SJSA1 (cell line): ENCODE results near the gene SPARCL1. TPM values are rescaled to one million over a fixed set of nuclear protein-coding genes. Genes with fewer than 3 reads are reported as not detected.
"Not testable (repeated sequence)": the region's sequence is repeated elsewhere in the genome, so short reads cannot be mapped to it uniquely, and the experiment has no call there.

ENCODE experiments used
- DNase-seq, 2 experiments: peaks; one replicate each; pipeline ENCODE4 v3.0.0-alpha.2; 2015 to 2020; ENCODE audit warnings: low spot score in 2 of 2, low read depth in 1 of 2
- H3K27ac ChIP-seq: fragments of 250-450 bp; sonication (Bioruptor Pico); 2 replicates; pipeline ENCODE4 v1.5.1; 2020; ENCODE audit warnings: mild to moderate bottlenecking, moderate library complexity
- H3K27me3 ChIP-seq: fragments of 250-450 bp; sonication (Bioruptor Pico); replicated peaks from 2 replicates; pipeline ENCODE4 v1.5.1; 2020; ENCODE audit warnings: mild to moderate bottlenecking, moderate library complexity
- H3K36me3 ChIP-seq: fragments of 250-450 bp; sonication (Bioruptor Pico); 2 replicates; pipeline ENCODE4 v1.5.1; 2020; ENCODE audit warnings: mild to moderate bottlenecking
- H3K4me1 ChIP-seq: fragments of 250-450 bp; sonication (Bioruptor Pico); replicated peaks from 2 replicates; pipeline ENCODE4 v1.6.1; 2021; ENCODE audit warnings: mild to moderate bottlenecking
- H3K4me3 ChIP-seq: fragments of 250-450 bp; sonication (Bioruptor Pico); 2 replicates; pipeline ENCODE4 v1.5.1; 2020; ENCODE audit warnings: mild to moderate bottlenecking
- H3K9me3 ChIP-seq: fragments of 250-450 bp; sonication (Bioruptor Pico); replicated peaks from 2 replicates; pipeline ENCODE4 v1.5.1; 2020; ENCODE audit warnings: mild to moderate bottlenecking
- total RNA-seq: library from RNA; depleted of rRNA; stranded (reverse); fragments of >200 nt; shearing (Covaris generic); gene quantifications from 2 replicates; pipeline ENCODE4 v1.2.3, GENCODE V29; 2014; rRNA removed

Gene SPARCL1
- total RNA-seq, 1 experiment from 2014 or later: not detected

GRCh38 chr4:87428979-87429378, 100.2 kb downstream of the SPARCL1 start:
- Histone ChIP-seq H3K4me3 (no peak overlapping the region), H3K9me3 (no peaks in the 10 kb centered on the region), H3K4me1 (peaks cover 14% of the 10 kb centered on the region), H3K36me3 (no peaks in the 10 kb centered on the region), H3K27ac (no peak overlapping the region), H3K27me3 (no peaks in the 10 kb centered on the region)
- DNase-seq: no peak

GRCh38 chr4:87427518-87427868, 101.7 kb downstream of the SPARCL1 start:
- no peak for DNase-seq

GRCh38 chr4:87426865-87427517, 102.2 kb downstream of the SPARCL1 start:
- Histone ChIP-seq H3K9me3 (no peaks in the 10 kb centered on the region), H3K4me3 (no peak overlapping the region), H3K4me1 (peaks cover 20% of the 10 kb centered on the region), H3K27me3 (no peaks in the 10 kb centered on the region), H3K36me3 (no peaks in the 10 kb centered on the region), H3K27ac (no peak overlapping the region)
- DNase-seq: no peak

More at GRCh38 chr4:87427518-87427868, 101.7 kb downstream of the SPARCL1 start:
- Histone ChIP-seq H3K4me3 (no peak overlapping the region), H3K27ac (no peak overlapping the region), H3K27me3 (no peaks in the 10 kb centered on the region), H3K36me3 (no peaks in the 10 kb centered on the region), H3K9me3 (no peaks in the 10 kb centered on the region), H3K4me1 (peaks cover 19% of the 10 kb centered on the region)

- Histone ChIP-seq H3K9me3 (no peaks in the 10 kb centered on the region), H3K4me3 (no peak overlapping the region), H3K36me3 (no peaks in the 10 kb centered on the region), H3K27ac (no peak overlapping the region), H3K4me1 (peaks cover 25% of the 10 kb centered on the region), H3K27me3 (no peaks in the 10 kb centered on the region)
- no peak for DNase-seq
These were observed 103.5 kb downstream of the SPARCL1 start for GRCh38 chr4:87425711-87426110.

- not testable (repeated sequence) for H3K9me3 ChIP-seq, H3K27me3 ChIP-seq, H3K27ac ChIP-seq, H3K36me3 ChIP-seq, H3K4me3 ChIP-seq, DNase-seq
- peaks cover 36% of the 10 kb centered on the region for H3K4me1 ChIP-seq
These were observed 105.1 kb downstream of the SPARCL1 start for GRCh38 chr4:87424099-87424543.

Other genes with a start within 250 kb of the SPARCL1 start
- not detected in 2 replicates for gene HSD17B13, start 206.5 kb downstream of the SPARCL1 start, total RNA-seq
- 66.9 and 71.9 TPM in 2 replicates for gene HSD17B11, start 138.2 kb downstream of the SPARCL1 start, total RNA-seq
- 8.0 and 10.1 TPM in 2 replicates for gene NUDT9, start 106.8 kb downstream of the SPARCL1 start, total RNA-seq
- gene DSPP, start 79.2 kb upstream of the SPARCL1 start, total RNA-seq: not detected in 2 replicates
- gene DMP1, start 120.9 kb upstream of the SPARCL1 start, total RNA-seq: not detected in 2 replicates